Measurements from ENCODE around the gene TTC27. TPM values are rescaled to one million over a fixed set of nuclear protein-coding genes. Genes with fewer than 3 reads are reported as not detected.
A peak's percentile ranks its signal among the peaks of the same experiment; 100 is the strongest.

The TTC27 gene
- total RNA-seq, 1 donor from 2014 or later: 4.7 TPM

DNA sequence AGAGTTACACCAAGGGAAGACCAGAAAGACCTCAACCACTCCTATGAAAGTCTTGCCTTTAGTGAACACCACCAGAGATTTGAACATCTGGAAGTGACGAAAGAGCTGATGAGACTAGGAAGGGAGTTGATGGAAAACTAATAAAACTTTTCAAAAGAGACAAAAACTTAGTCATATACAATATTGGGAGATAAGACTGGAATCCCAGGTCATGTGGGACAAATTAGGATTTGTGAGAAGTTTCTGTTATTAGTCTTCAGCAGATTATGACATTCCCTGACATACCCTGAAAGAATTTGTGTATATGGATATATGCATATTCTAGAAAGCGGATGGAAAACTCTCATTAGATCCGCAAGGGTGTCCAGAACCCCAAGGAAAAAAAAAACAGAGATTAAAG lies 173.9 kb downstream of the TTC27 start:
- ATAC-seq: no peak

DNA sequence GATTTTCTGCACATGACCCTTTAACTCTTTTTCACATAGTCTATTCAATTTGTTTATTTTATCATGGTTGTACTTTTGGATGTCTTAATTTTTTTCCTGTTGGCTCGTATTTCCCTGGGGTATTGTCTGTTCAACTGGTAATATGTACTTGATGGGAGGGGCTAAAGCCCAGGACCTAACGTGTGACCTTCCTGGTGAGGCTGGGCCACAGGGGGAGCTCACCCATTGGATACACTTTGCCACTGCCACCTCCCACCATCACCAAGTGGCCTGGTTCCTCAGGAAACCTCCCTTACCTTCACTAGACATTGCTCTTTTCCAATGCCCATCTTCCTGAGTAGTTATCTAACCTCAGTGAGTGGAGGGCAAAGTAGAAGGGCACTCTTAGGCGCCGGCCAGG lies 175.0 kb downstream of the TTC27 start:
- DNase-seq (ENCODE audit: low spot score) (no peak), ATAC-seq (no peak)

More for the DNA sequence above, 173.9 kb downstream of the TTC27 start:
- no peak for DNase-seq (ENCODE audit: low spot score)

DNA sequence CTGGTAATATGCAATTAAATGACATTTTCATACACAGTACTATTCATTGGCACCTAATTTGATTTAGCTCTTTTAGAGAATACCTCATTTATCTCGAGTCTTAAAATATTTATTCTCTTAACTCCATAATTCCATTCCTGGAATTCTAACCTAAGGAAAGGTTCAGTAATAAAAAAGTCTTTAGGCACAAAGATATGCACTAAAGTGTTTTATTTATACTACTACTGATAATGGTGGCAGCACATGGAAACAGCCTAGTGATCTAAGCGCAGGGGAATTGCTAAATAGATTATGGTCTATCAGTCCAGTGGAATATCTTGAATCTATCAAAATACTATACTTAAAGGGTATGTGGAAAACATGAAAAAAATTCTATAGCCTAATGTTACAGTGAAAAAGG lies 176.4 kb downstream of the TTC27 start:
- ATAC-seq (no peak), DNase-seq (ENCODE audit: low spot score) (no peak)

DNA sequence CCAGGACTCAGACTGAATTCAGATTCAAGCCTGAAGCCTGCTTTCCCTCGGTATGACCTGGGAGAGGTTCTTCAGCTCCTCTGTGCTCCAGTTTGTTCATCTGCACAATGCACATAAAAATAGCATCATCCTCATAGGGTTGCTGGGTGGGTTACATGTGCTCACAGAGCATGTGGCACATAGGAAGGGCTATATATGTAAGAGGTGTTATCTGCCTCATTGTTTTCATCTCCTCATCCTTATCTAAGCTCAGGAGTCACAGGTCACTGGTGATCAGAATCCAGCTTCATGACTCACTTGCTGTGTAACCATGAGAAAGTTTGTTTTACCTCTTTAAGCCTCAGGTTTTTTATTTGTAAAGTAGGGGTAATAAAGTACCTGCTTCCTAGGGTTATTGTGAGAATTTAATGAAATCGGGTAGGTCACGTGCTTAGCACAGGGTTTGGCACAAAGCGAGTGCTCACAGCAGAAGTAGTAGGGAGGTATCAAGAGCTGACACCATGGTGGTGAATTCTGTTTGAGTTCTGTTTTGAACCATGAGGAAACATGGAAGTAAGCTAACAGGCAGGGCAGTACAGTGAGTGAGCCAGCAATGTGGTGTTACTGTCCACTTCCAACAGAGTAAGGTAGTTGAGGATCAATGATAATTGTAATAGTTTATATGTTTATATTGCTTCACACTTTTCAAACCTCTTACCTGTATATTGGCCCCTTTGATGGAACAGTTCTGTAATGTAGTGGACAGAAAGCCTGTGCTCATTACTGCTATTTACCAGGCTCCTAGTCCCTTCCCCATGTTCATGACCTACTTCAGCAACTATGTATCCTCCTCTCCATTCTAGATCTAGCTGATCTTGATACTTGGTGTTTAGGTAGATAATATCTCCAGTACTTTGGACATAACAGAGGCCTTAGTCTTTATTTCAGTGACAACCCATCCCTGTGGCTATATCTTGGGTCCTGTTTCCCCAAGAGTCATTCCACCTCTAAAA lies 177.6 kb downstream of the TTC27 start:
- ATAC-seq (no peak), DNase-seq (ENCODE audit: low spot score) (no peak)

- ATAC-seq (no peak), DNase-seq (ENCODE audit: low spot score) (no peak)
These were observed 179.0 kb downstream of the TTC27 start for GRCh38 chr2:32806857-32807256.

GRCh38 chr2:32807662-32808061 lies 179.8 kb downstream of the TTC27 start:
- DNase-seq (ENCODE audit: low spot score): no peak
- no peak for ATAC-seq

DNA sequence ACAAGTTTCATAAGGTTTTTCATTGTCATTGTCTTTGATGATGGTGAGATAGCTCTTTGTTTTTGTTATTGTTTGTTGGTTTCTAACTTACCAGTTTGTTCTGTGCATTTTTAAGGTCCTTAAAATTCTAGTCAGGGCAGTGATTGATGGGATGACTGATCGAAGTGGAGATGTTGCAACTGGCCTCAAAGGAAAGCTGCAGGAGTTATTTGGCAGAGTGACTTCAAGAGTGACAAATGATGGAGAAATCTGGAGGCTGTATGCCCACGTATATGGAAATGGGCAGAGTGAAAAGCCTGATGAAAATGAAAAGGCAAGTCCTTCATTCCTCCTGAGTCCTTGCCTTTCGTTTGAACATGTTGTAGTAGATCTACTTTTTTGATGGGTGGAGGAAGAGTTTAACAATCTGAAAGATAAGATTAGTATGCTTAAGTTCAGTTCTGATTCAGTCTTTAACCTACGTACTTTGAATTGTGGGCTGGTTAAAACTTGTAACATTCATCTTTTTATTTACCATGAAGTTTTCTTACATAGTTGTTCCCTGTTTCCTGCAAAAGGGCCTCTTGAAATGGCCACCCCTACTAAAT lies 183.2 kb downstream of the TTC27 start:
- DNase-seq (ENCODE audit: low spot score) (no peak), ATAC-seq (no peak)

- no peak for DNase-seq (ENCODE audit: low spot score)
- ATAC-seq: no peak
These were observed 183.8 kb downstream of the TTC27 start for GRCh38 chr2:32811696-32812095.

DNA sequence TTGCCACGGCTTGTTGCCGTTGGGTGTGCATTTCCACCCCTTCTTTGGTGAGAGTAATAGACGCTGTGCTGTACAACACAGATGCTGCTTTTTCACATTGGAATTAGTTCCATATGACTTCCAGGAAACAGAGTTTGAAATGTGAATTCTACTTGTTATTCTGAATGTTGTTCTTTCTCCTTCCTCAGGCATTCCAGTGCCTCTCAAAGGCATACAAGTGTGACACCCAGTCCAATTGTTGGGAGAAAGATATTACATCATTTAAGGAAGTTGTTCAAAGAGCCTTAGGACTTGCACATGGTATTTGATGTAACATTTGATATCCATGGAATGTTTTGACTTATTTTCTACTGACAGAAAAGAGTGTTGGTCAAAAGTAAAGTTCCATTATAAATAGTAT lies 184.5 kb downstream of the TTC27 start:
- no peak for ATAC-seq

DNA sequence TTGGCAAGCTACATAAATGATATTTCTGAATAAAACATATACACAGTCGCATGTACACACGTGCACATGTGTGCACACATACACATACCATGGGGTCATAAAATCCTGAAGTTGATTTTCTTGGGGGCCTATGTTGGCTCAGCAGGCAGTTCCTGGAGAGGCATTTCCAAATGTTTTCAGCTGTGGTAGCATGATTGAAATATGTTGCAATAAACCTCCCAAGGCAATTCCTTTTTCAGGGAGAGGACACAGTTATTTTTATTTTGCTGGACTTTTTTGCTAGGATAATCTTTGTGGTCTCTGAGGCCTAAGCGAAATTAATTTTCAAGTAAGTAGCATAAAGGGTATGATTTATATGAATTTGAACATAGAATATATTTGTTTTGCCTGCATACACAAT lies 192.2 kb downstream of the TTC27 start:
- ATAC-seq (no peak), DNase-seq (ENCODE audit: low spot score) (no peak)

More for the DNA sequence above, 184.5 kb downstream of the TTC27 start:
- DNase-seq (ENCODE audit: low spot score): no peak

- DNase-seq (ENCODE audit: low spot score) (no peak), ATAC-seq (peak; percentile 85)
These were observed 192.9 kb downstream of the TTC27 start for GRCh38 chr2:32820701-32821100.

- DNase-seq (ENCODE audit: low spot score): no peak
- no peak for ATAC-seq
These were observed 196.4 kb downstream of the TTC27 start for GRCh38 chr2:32824070-32824809.

DNA sequence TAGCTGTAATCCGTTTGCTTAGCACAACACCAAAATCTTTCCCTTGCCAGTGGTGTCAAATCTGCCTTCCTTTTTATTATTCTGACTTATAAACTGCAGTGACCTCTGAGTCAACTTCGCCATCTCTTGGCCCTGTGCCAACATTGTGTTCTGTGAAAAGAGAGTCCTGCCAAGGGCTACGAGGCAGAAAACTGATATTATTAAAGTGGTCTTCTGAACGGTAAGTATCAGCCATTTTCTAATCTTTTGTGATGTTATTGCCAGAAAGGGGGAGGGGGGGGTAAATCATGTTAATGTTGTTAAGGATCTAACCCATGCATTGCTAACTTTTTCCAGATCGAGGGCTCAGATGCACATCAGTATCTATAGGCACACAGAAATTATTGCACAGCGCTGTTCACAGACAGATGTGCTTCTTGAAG lies 197.5 kb downstream of the TTC27 start:
- ATAC-seq (peak; percentile 26), DNase-seq (ENCODE audit: low spot score) (no peak)

DNA sequence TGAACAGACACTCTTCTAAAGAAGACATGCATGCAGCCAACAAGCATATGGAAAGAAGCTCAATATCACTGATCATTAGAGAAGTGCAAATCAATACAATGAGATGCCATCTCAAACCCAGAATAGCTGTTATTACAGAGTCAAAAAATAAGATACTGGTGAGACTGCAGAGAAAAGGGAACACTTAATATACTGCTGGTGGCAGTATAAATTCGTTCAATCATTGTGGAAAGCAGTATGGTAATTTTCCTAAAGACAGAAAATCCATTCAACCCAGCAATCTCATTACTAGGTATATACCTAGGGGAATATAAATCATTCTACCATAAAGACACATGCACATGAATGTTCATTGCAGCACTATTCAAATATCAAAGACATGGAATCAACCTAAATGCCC lies 202.3 kb downstream of the TTC27 start:
- DNase-seq (ENCODE audit: low spot score) (no peak), ATAC-seq (no peak)

DNA sequence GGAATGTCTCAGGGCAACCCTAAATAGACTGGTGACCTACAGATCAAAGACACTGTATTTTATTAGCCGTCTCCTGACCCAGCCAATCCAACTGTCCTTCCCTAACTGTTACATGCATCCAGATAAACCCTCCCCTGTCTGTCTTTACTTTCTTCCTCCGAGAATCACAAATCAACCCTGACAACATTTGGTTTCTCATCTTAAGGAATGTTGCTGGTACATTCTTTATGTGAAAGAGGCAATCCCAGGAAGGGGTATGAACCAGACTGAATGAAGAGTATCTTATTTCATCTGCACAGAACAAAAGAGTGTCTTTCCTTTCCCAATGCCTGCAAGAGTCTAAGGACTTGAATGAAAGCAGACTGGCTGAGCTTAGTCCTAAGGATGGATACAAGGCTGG lies 205.0 kb downstream of the TTC27 start:
- DNase-seq (ENCODE audit: low spot score) (no peak), ATAC-seq (no peak)

DNA sequence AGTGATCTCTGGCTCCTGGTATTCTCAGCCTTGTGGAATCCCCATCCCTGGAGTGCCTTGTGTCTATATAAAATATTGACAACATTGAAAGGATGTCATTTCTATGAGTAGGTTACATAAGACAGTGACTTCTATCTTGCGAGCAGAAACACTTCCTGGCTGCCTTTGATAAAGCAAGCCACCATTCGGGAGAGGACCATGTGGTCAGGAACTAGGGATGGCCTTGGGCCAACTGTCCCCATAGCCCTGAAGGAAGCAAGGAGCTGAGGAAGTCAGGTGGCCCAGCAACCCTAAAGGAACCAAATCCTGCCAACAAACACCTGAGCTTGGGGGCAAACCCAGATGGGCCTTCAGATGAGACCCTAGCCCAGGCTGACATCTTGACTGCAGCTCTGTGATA lies 205.9 kb downstream of the TTC27 start:
- no peak for ATAC-seq
- DNase-seq (ENCODE audit: low spot score): no peak

DNA sequence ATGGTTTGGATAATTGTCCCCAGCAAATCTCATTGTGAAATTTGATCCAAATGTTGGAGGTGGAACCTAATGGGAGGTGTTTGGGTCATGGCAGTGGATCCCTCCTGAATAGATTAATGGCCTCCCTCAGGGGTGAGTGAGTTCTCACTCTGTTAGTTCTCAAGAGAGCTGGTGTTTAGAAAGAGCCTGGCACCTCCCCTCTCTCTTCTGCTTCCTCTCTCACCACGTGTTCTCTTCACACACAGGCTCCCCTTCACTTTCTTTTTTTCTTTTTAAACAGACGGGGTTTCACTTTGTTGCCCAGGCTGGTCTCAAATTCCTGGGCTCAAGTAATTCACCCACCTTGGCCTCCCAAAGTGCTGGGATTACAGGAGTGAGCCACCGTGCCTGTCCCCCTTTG lies 207.3 kb downstream of the TTC27 start:
- ATAC-seq (no peak), DNase-seq (ENCODE audit: low spot score) (no peak)

DNA sequence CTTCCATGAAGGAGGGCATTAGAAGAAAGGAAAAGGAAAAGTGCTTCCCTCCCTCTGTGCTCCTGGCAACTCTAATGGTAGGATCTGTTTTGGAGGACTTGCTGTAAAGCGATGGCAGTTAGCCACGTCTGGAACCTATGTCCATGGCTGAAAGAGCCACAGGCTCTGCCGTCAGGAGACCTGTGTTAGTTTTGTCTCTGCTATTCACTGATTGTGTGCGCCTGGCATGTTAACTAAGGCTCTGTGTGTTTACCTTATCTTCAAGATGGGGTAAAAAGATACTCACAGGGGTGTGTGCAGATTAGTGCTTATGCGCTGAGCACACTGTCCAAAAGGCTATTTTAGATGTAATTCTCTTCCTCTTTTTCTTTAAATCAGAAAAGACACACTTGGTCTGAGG lies 209.1 kb downstream of the TTC27 start:
- no peak for DNase-seq (ENCODE audit: low spot score)
- no peak for ATAC-seq

- ATAC-seq: peak; percentile 61
- no peak for DNase-seq (ENCODE audit: low spot score)
These were observed 210.6 kb downstream of the TTC27 start for GRCh38 chr2:32838418-32838817.

GRCh38 chr2:32838949-32839348 lies 211.1 kb downstream of the TTC27 start:
- peak; percentile 51 for DNase-seq (ENCODE audit: low spot score)
- ATAC-seq: peak; percentile 47
